Left colon (tissue), 2 donors: Measurements from ENCODE around the gene RUSF1. TPM values are rescaled to one million over a fixed set of nuclear protein-coding genes. Genes with fewer than 3 reads are reported as not detected.
"Not testable (repeated sequence)": the region's sequence is repeated elsewhere in the genome, so short reads cannot be mapped to it uniquely, and the experiment has no call there.

Experiments used
- ATAC-seq: fragments of 200-7000 bp; cut with Tn5 transposase; one replicate; pipeline ENCODE4 v1.9.1; 2020; ENCODE audit warnings: mild to moderate bottlenecking, moderate library complexity
- DNase-seq, 2 donors: peaks; one replicate each; pipeline ENCODE4 v3.0.0-alpha.2; 2020
- intact Hi-C, 2 donors: fragments of 100-400 bp; cut with DNase I in 1 of 2; cut with micrococcal nuclease in 1 of 2; formaldehyde crosslinking; loops; one replicate each; pipeline versions ENCODE4 v1.11.2 to v1.14.0; 2022; cut with DNase I, micrococcal nuclease
- total RNA-seq, 2 donors: library from RNA; stranded (reverse); fragmentation: NEBNext Ultra II Directional; extraction: Animal tissue kit (Norgen Biotek cat#: 25700); gene quantifications; one replicate each; pipeline ENCODE4 v1.2.1, GENCODE V29; 2021
- donor health status: DM: no; HTN: no; CAD: no.
- donor health status: DM: yes; HTN: yes; CAD: no.

RUSF1 gene
- total RNA-seq, 2 donors from 2014 or later, result 56.5 to 65.4 TPM

- no peak for ATAC-seq
- no peak for DNase-seq
- intact Hi-C loops, result no loop called here
Observed at GRCh38 chr16:31521368-31521767, 13.2 kb upstream of the RUSF1 start.

DNA sequence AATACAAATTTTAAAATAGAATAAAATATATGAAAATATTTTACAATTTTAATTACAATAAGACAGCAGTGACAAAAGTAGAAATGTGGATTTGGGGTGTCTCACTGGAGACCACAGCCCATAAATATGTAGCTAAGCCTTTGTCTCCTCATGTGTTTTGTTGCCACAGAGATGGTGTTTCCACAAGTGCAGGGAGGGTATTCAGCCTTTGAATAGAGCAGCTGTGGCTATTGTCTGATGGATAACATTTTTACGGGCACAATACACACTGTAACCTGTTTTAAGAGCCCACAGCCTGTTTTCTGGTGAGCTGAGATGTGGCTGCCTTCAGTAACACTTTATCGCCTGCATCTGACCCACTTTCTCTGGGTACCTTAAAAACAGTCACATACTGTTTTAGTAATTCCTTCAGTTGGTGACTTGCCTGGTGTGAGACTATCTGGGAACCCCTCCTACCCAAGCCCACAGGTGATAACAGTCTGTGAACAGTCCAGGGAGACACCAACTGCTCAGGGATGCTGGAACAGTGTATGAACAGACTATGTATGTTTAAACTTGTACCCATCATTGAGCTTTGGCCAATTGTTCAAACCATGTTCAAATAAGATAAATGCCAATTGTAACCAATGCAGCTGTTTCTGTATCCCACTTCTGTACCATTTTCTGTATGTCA lies 11.7 kb upstream of the RUSF1 start:
- ATAC-seq, result no peak
- intact Hi-C loops, result no loop called here
- no peak for DNase-seq

GRCh38 chr16:31517800-31518402 lies 9.7 kb upstream of the RUSF1 start:
- DNase-seq, result no peak
- ATAC-seq, result no peak
- intact Hi-C loops, result no loop called here

DNA sequence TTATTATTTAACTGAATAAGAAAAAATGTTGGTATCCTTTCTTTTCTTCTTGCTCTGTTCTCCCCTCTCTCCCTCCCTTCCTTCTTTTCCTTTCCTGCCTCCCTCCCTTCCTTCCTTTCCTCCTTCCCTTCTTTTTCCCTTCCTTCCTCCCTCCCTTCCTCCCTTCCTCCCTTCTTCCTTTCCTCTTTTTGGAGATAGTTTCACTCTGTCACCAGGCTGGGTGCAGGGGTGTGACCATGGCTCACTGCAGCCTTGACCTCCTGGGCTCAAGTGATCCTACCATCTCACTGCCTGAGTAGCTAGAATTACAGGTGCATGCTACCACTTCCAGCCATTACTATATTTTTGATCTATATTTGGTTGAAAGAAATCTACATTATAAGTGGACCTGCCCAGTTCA lies 5.7 kb upstream of the RUSF1 start:
- intact Hi-C loops, result no loop called here
- ATAC-seq (no peak), DNase-seq (no peak)

GRCh38 chr16:31513126-31513525 lies 4.9 kb upstream of the RUSF1 start:
- intact Hi-C loops, result no loop called here
- ATAC-seq (no peak), DNase-seq (no peak)

DNA sequence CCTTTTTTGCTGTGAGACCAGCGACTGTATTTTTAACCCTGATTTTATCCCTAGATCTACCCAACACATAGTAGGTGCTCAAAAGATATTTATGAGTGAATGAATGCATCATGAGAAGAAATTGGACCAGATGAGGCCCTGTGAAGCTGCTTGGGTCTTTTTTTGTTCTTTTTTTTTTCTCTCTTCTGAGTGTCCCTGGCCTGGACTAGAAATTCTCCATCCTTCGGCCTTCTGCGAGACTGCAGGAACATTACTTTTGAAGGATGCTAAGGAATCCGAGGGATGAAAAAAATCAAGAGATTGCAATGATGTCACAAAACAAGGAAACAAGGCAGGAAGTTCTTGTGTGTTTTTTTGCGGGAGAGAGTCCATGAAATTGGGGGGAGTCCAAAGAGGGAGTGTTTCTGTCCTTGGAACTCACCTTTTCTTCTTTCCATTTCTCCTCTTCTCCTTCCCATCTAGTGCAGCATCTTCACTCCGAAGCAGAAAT lies 560 bp upstream of the RUSF1 start:
- peak; percentile 35 for ATAC-seq
- no peak for DNase-seq
- intact Hi-C loops, result no loop called here

DNA sequence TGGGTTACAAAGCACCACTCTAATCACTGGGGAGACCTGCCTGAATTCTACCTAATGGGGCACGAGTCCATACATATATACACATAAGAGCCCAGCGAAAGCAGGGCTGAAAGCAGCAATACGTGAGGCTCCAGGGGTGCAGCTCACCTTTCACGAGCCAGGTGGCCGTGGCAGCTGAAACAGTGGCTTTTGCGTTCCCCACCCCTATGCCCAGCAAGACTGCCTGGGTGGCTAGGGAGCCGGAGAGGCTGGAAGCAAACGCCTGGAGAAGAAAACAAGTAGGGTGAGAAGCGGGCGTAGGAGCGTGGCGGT lies 618 bp downstream of the RUSF1 start:
- DNase-seq (no peak), ATAC-seq (peak; percentile 38)
- intact Hi-C loops, result no loop called here

- intact Hi-C loops, result no loop called here
- no peak for ATAC-seq
- DNase-seq, result no peak
Observed at GRCh38 chr16:31505483-31505882, 2.7 kb downstream of the RUSF1 start.

- intact Hi-C loops, result no loop called here
- ATAC-seq (no peak), DNase-seq (no peak)
Observed at GRCh38 chr16:31504159-31504558, 4.0 kb downstream of the RUSF1 start.

- DNase-seq, ATAC-seq, intact Hi-C loops: not testable (repeated sequence)
Observed at GRCh38 chr16:31503555-31503954, 4.6 kb downstream of the RUSF1 start.

- ATAC-seq, result no peak
- DNase-seq, result no peak
- intact Hi-C loops, result no loop called here
Observed at GRCh38 chr16:31502981-31503380, 5.2 kb downstream of the RUSF1 start.

DNA sequence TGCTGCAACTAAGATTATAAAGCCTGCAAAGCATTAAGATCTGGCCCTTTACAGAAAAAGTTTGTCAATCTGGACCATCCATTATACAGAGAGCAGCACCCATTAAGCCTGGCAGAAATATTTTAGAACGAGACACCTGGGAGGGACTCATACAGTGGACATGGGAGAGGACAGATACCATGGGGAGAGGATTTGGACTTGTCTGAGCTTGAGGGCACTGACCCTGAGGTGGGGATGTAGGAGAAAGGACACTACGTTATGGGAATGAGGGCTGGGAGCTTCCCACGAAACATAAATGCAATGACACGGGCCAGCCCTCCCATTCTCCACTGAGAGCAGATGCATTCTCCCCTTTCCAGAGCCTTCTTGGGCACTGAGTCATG lies 6.2 kb downstream of the RUSF1 start:
- no peak for ATAC-seq
- intact Hi-C loops, result no loop called here
- DNase-seq, result no peak

GRCh38 chr16:31501226-31501965 lies 6.8 kb downstream of the RUSF1 start:
- intact Hi-C loops, result no loop called here
- no peak for DNase-seq
- ATAC-seq, result no peak

DNA sequence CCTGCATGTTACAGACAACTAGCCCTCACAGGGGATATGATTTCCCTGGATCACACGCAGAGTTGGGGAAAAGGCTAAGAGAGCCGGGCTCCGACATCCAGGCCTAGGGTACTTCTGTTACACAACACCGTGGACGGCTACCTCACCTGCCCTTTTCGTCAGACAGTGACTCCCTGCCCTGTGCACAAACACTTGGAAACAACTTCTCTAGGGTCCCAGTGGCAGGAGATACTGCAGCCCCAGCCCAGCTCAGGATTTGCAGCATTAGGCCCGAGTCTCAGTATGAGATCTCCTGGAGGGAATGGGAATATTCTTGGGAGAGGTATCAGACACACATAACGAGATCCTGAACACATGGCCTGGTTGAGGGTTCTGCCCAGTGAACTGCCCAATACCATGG lies 8.3 kb downstream of the RUSF1 start:
- ATAC-seq (no peak), DNase-seq (no peak)
- intact Hi-C loops, result no loop called here

DNA sequence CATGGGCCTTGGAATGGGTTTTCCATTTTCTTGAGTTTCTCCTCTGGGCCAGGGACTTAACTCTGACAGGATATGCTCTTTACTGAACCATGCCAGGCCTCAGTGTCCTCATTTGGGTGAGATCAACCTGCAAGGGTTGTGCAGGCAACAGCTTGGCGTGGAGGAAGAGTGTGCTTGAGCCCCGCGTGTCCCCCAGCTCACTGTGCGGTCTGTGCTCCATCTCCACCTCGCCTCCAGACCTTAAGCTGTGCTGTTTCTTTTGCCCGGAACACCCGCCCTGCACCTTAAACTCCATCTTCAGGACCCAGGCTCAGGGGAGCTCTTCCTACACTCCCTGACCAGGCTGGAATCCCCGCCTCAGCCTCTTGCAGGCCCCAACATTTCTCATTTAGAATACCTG lies 9.7 kb downstream of the RUSF1 start:
- intact Hi-C loops, result no loop called here
- no peak for DNase-seq
- ATAC-seq, result no peak

DNA sequence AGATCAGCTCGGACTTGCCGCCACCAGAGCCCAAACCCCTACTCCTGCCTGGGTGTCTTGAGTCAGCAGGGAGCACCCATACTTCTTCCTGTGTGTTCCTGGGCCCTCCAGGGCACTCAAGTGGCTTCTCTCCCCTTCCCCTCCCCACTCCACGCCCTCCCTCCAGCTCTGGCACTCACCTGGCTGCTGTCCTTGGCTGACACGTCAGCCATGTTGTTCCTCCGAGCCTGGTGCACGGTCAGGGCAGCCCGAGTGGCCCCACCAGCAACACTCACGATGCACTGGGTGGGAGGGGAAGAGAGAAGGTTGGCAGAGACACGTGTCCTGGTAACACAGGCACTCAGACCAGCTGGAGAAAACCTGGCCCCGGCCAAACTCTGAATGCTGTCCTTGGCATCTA lies 11.5 kb downstream of the RUSF1 start:
- ATAC-seq, result no peak
- DNase-seq, result no peak
- intact Hi-C loops, result no loop called here

- intact Hi-C loops, result no loop called here
- DNase-seq (no peak), ATAC-seq (no peak)
Observed at GRCh38 chr16:31493506-31494125, 14.6 kb downstream of the RUSF1 start.

- intact Hi-C loops, result no loop called here
- ATAC-seq, result no peak
- DNase-seq, result no peak
Observed at GRCh38 chr16:31491778-31492418, 16.3 kb downstream of the RUSF1 start.
